ENCODE data around the gene NR6A1.
A peak's percentile ranks its signal among the peaks of the same experiment; 100 is the strongest.

The NR6A1 gene

GRCh38 chr9:124479947-124480620 is 291.0 kb downstream of the NR6A1 start:
- DNase-seq: no peak

GRCh38 chr9:124479371-124479770 is 291.7 kb downstream of the NR6A1 start:
- DNase-seq: no peak

DNA sequence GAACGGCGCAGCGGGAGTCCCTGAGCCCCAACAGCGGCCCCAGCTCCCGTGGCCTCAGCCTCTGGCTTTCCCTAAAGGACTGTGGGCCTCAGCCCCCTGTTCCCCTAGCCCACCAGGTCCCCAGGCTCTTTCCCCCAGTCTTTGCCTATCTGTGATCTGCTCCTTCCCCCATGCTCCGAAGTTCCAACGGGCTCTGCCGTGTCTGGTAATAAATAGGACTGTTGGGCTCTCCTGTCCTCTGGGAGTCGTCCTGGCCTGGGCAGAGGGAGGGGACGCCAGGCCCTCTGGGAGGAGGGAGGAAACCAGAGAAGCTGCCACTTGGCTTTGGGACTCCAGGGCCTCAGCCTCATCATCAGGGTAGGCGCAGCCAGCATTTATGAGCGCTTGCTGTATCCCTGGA is 292.8 kb downstream of the NR6A1 start:
- peak; percentile 10 for DNase-seq

DNA sequence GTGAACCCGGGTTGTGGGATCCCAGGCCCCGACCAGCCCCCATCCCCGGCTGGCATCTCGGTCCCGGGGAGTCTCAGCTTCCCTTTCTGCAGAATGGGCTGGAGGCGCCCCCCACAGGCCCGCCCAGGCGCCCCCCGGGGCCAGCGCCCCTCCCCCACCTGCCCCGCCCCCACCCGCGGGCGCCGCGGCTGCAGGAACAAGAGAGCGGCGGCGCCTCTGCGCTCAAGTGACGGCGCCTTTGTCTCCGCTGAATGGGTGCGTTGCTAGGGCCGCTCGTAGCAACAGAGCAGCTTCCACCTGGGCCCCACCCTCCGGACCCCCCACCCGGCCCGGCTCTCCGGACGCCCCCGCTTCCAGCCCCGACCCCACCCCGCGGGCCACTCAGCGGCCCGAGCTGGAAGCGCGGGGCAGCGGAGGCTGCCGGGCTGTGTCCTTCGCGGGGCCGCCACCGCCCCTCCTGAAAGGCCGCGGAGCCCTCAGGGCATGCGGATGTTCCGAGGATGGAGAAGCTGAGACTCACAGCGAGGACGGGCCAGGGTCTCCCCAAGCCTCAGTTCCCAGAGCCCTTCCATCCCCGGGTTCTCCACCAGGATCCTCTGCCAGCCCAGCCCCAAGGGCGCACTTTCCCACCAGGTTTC is 293.3 kb downstream of the NR6A1 start:
- DNase-seq: peak; percentile 33

- DNase-seq: no peak
Observed at GRCh38 chr9:124477211-124477647, 293.9 kb downstream of the NR6A1 start.

DNA sequence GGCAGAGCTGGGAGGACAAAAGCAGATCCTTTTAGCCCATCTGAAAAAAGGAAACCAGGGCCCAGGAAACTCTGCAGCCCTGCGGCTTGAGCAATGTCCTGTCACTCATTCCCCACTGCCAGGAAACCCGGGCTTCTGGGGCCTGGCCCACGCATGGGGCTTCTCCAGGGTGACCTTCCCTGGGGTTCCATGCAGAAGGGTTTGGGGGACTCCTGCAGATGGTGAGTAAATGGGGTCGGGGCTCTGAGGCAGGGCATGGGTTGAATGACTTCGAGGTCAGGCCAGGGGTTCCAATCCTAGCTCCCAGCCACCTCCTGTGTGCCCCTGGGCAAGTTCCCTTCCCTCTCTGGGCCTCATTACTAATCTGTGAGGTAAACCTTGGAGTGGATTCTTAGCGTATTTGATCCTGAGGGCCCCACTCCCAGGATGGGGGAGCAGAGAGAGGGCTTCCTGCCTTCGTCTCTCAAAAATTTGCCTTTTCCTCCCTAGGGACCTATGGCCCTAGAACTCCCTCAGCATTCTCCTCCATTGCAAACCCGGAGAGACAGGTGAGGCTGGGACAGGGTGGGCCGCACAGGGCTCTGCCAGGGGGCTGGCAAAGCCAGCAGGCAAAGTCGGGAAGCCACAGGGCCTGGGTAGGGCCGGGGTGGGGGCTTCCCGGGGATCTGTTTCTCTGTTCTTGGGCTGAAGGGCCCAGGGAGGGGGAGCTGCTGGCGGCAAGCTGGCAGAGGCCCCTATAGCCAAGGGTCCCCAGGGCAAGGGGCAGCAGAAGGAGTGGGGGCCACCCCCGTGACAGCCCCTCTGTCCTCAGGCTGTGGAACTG is 295.0 kb downstream of the NR6A1 start:
- no peak for DNase-seq

DNA sequence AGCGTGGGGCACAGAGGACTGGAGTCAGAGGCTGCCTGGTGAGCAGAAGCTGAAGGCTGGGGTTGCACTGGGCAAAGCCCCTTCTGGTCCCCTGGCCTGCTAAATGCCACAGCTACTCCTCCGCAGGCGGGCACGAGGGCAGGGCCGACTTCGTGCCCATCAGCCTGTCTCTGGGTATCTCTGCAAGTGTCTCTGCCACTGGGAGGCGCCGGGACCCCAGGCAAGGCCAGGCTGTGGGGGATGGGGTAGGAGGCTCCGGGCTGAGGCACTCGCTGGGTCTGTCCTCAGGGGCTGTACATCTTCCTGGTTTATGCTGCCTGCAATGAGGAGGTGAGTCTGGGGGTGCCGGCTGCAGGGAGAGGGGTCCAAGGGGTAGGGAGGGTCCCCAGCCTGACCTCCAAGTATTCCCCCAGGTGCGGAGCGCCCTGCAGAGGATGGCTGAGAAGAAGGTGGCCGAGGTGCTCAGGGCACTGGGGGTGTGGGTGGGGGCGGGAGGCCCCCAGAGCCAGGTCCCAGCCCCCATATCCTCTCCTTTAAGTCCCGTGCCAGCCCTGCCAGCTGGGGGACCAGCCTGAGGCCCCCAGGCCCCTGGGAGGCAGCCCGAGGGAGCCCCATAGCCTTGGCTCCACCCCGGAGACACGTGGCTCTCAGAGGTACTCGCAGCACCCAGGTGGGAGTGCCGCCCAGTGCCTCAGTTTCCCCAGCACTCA is 295.8 kb downstream of the NR6A1 start:
- DNase-seq: no peak

DNA sequence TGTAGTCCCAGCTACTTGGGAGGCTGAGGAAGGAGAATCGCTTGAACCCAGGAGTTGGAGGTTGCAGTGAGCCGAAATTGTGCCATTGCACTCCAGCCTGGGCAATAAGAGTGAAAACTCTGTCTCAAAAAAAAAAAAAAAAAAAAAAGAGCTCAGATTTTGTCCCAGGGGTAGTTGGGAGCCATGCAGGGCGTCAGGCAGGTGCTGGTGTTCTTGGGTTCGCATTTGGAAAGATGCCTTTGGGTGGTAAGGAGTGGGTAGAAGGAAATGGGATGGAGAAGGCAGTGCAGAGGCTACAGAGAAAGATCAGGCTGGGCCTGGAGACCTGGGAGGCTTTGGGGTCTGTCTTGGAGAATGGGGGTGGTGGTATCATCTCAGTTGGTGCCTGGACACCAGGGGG is 297.0 kb downstream of the NR6A1 start:
- DNase-seq: no peak

DNA sequence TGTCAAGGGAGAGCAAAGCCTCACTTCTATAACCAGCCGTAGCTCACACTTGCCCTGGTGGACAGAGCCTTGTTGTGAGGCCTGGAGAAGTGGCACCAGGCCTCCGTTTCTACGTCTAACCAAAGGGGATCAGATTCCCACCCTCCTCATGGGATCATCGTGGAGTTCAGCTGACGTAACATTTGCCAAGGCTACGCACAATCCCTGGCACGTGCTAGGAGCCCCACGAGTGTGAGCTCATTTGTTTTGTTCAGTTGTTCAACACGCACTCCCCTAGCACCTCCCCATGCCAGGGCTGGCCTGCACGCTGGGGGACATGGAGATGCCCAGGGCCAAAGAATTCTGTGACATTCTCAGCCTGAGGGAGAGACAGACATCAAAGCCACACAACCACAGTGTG is 297.8 kb downstream of the NR6A1 start:
- no peak for DNase-seq

- DNase-seq: no peak
Observed at GRCh38 chr9:124472770-124473169, 298.3 kb downstream of the NR6A1 start.

DNA sequence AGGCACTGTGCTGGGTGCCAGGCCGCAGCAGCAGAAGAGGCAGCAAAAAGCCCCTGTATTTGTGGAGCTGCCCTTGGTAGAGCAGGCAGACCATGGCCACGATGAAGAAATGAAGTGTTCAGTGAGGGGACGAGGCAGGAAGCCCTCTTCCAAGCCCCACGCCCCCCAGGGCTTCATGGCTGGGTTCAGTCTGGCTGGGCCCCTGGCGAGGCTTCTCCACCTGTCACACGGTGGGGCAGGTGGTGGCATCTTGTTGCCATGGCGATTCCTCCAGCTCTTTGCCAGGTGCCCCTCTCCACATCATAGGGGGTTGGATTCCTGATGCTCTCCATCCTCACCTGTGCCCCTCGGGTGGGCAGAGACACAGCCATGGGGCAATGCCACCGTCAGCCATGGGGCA is 299.4 kb downstream of the NR6A1 start:
- DNase-seq: no peak

GRCh38 chr9:124470726-124471125 is 300.4 kb downstream of the NR6A1 start:
- DNase-seq: no peak

DNA sequence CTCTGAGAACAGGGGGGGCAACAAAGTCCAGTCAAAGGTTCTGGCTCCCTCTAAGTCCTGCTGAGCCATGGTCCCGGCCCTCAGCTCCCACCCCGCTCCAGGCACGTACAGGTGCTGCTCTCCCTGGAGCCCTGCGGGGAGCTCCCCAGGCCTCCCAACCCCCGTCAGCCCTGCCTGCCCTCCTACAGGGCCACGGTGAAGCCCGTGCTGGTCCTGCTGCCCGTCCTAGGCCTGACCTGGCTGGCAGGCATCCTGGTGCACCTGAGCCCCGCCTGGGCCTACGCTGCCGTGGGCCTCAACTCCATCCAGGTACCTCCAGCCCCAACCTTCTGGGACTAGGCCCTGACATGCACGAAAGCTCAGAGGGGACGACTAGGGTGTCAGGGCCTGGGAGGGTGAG is 300.8 kb downstream of the NR6A1 start:
- DNase-seq: no peak

GRCh38 chr9:124469011-124469832 is 301.9 kb downstream of the NR6A1 start:
- DNase-seq: no peak

DNA sequence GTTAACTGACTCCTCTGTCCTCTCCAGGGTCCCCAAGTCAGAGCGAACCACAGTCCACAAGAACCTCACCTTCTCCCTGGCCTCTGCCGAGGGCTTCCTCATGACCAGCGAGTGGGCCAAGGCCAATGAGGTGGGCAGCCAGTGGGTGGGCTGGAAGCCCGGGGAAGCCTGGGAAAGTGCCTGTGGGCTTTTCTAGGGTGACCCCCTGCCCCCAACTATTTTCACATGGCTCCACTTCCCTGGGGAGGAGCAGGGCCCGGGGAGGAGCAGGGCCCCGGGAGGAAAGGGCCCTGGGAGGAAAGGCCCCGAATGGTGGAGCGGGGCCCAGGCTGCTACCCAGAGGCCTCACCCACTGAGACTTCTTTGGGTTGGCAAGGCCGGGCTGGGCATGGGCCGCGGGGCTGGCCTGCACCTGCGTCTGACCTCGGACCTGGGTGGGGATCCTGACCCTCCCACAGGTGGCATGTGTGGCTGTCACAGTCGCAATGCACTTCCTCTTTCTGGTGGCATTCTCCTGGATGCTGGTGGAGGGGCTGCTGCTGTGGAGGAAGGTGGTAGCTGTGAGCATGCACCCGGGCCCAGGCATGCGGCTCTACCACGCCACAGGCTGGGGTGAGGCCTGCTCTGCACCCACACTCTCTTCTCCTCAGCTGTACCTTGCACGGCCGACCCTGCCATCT is 302.9 kb downstream of the NR6A1 start:
- no peak for DNase-seq

DNA sequence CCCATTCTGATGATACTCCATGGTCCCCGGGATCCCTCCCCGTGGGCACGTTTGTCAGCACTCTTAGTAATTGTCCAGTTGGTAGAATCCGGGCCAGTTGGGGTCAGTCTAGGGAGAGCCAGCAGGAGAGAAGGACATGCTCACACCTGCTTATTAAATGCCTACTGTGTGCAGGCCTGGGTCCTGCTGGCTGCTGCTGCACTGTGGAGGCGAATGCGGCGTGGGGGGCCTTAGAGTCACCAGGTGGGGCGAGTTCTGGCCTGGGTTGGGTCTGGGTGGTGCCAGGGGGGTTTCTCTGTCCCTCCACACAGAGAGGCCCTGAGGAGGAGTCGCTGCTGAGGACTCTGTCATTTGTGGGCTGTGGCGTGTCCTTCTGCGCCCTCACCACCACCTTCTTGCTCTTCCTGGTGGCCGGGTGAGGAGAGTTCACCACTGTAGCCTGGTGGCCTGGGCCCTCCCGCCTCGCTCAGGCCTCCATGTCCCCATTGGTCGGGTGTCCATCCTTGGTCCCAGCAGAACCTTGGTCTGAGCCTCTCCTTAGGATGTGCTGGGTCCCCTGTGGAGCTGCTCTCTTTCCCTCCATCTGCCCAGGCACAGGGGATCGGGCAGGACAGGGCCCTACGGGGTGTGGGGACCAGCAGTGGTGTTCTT is 303.6 kb downstream of the NR6A1 start:
- DNase-seq: no peak
